ENCODE measurements around the gene UNC5B. TPM values are rescaled to one million over a fixed set of nuclear protein-coding genes. Genes with fewer than 3 reads are reported as not detected.

Gene UNC5B
- polyA plus RNA-seq, 1 donor (not counting 4 experiments of a cell fraction or from before 2014, with no cell fraction given): 1.1 TPM

GRCh38 chr10:71241830-71242621, 29.7 kb downstream of the UNC5B start:
- FAIRE-seq: no peak
- H3K79me2 ChIP-seq (ENCODE audit: control insufficient read depth, insufficient read depth, low read length): no peaks in the 10 kb centered on the region
- H3K9me1 ChIP-seq (ENCODE audit: control insufficient read depth, extremely low read depth, insufficient read depth, low read length): no peaks in the 10 kb centered on the region
- dilution Hi-C loops (cut with MboI; ENCODE audit: extremely low pct_ligation_motif_present, low sequenced_read_pairs): no loop called here
- no peaks in the 10 kb centered on the region for H4K20me1 ChIP-seq (ENCODE audit: control insufficient read depth, extremely low read depth, insufficient read depth, low read length)
- no peak overlapping the region for H3K9ac ChIP-seq (ENCODE audit: control insufficient read depth, extremely low read depth, insufficient read depth, low read length)
- H3K27me3 ChIP-seq (ENCODE audit: control insufficient read depth, extremely low read depth, insufficient read depth, low read length): no peaks in the 10 kb centered on the region
- TF ChIP-seq EZH2 (IDR thresholded peaks at IDR 0.05; ENCODE audit: low read length) (no peak), CTCF (optimal IDR thresholded peaks at IDR 0.05 in 1 of 3, IDR thresholded peaks at IDR 0.05 in 1 of 3, conservative IDR thresholded peaks at IDR 0.05 in 1 of 3; ENCODE audit: extremely low read depth in 1 of 3, insufficient read depth in 2 of 3, low read length in 3 of 3) (no peak)
- H3K9me3 ChIP-seq (ENCODE audit: control insufficient read depth, low read depth, low read length): no peaks in the 10 kb centered on the region
- H3K4me3 ChIP-seq (ENCODE audit: control insufficient read depth in 2 of 3, extremely low read depth in 1 of 3, insufficient read depth in 2 of 3, low read depth in 1 of 3, low read length in 3 of 3): no peak overlapping the region
- no peak for DNase-seq (ENCODE audit: low read depth, low spot score)
- no peak overlapping the region for H2AFZ ChIP-seq (ENCODE audit: control insufficient read depth, low read length)
- H3K36me3 ChIP-seq (ENCODE audit: control insufficient read depth in 2 of 2, extremely low read depth in 1 of 2, insufficient read depth in 2 of 2, low read length in 2 of 2): no peaks in the 10 kb centered on the region
- no peak overlapping the region for H3K4me2 ChIP-seq (ENCODE audit: control insufficient read depth, extremely low read depth, insufficient read depth, low read depth, low read length)
- no peak overlapping the region for H3K27ac ChIP-seq (ENCODE audit: control insufficient read depth, insufficient read depth, low read length)
- peaks cover 36% of the 10 kb centered on the region for H3K4me1 ChIP-seq (ENCODE audit: control insufficient read depth, extremely low read depth, insufficient read depth, low read length)

DNA sequence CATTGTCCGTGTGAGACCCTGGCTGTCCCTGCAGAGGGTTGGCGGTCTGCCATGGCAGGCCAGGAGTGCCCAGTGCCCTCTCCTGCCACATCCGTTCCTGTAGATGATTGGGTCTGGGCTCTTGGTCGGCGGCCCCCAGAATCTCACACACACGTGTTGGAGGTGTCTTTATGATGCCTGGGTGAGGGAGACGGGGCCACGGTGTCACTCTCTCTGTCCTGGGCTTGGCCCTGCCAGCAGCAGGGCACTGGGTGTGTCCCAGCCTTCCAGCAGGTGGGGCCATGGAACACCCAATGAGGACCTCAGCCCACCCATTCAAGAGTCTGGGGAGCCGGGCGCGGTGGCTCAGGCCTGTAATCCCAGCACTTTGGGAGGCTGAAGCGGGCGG, 30.2 kb downstream of the UNC5B start:
- H3K9me1 ChIP-seq (ENCODE audit: control insufficient read depth, extremely low read depth, insufficient read depth, low read length): no peaks in the 10 kb centered on the region
- no peak overlapping the region for H3K4me2 ChIP-seq (ENCODE audit: control insufficient read depth, extremely low read depth, insufficient read depth, low read depth, low read length)
- no peak for FAIRE-seq
- H3K4me1 ChIP-seq (ENCODE audit: control insufficient read depth, extremely low read depth, insufficient read depth, low read length): peaks cover 42% of the 10 kb centered on the region
- H3K4me3 ChIP-seq (ENCODE audit: control insufficient read depth in 2 of 3, extremely low read depth in 1 of 3, insufficient read depth in 2 of 3, low read depth in 1 of 3, low read length in 3 of 3): no peak overlapping the region
- H3K36me3 ChIP-seq (ENCODE audit: control insufficient read depth in 2 of 2, extremely low read depth in 1 of 2, insufficient read depth in 2 of 2, low read length in 2 of 2): no peaks in the 10 kb centered on the region
- no peaks in the 10 kb centered on the region for H3K79me2 ChIP-seq (ENCODE audit: control insufficient read depth, insufficient read depth, low read length)
- dilution Hi-C loops (cut with MboI; ENCODE audit: extremely low pct_ligation_motif_present, low sequenced_read_pairs): no loop called here
- no peak overlapping the region for H2AFZ ChIP-seq (ENCODE audit: control insufficient read depth, low read length)
- no peaks in the 10 kb centered on the region for H4K20me1 ChIP-seq (ENCODE audit: control insufficient read depth, extremely low read depth, insufficient read depth, low read length)
- no peak overlapping the region for H3K9ac ChIP-seq (ENCODE audit: control insufficient read depth, extremely low read depth, insufficient read depth, low read length)
- DNase-seq (ENCODE audit: low read depth, low spot score): no peak
- no peak overlapping the region for H3K27ac ChIP-seq (ENCODE audit: control insufficient read depth, insufficient read depth, low read length)
- no peaks in the 10 kb centered on the region for H3K9me3 ChIP-seq (ENCODE audit: control insufficient read depth, low read depth, low read length)
- TF ChIP-seq CTCF (optimal IDR thresholded peaks at IDR 0.05 in 1 of 3, IDR thresholded peaks at IDR 0.05 in 1 of 3, conservative IDR thresholded peaks at IDR 0.05 in 1 of 3; ENCODE audit: extremely low read depth in 1 of 3, insufficient read depth in 2 of 3, low read length in 3 of 3) (no peak), EZH2 (IDR thresholded peaks at IDR 0.05; ENCODE audit: low read length) (no peak)
- no peaks in the 10 kb centered on the region for H3K27me3 ChIP-seq (ENCODE audit: control insufficient read depth, extremely low read depth, insufficient read depth, low read length)
